Heart right ventricle (tissue), 16 donors: ENCODE data around the gene COL16A1. TPM values are rescaled to one million over a fixed set of nuclear protein-coding genes. Genes with fewer than 3 reads are reported as not detected.

Source experiments
- ATAC-seq, 8 donors: fragments of 200-7000 bp; cut with Tn5 transposase; one replicate each; pipeline ENCODE4 v1.9.1; 2020; ENCODE audit warnings: mild to moderate bottlenecking in 8 of 8, moderate library complexity in 8 of 8, moderate number of reproducible peaks in 1 of 8
- DNase-seq, 2 donors: peaks; one replicate each; pipeline ENCODE4 v3.0.0-alpha.2; 2020
- H3K27ac ChIP-seq, 10 donors: fragments of 200-600 bp; sonication (generic) in 2 of 10; one replicate each; pipeline versions ENCODE4 v1.5.0 to v1.8.0; 2020 to 2022; ENCODE audit warnings: mild to moderate bottlenecking in 3 of 10
- H3K27me3 ChIP-seq, 7 donors: fragments of 200-600 bp; one replicate each; pipeline ENCODE4 v1.8.0; 2021 to 2022; ENCODE audit warnings: mild to moderate bottlenecking in 2 of 7
- H3K36me3 ChIP-seq, 9 donors: fragments of 200-600 bp; sonication (generic) in 1 of 9; one replicate each; pipeline versions ENCODE4 v1.5.0 to v1.8.0; 2020 to 2022; ENCODE audit warnings: mild to moderate bottlenecking in 2 of 9
- H3K4me1 ChIP-seq, 9 donors: fragments of 200-600 bp; sonication (generic) in 1 of 9; one replicate each; pipeline versions ENCODE4 v1.5.0 to v1.8.0; 2020 to 2022; ENCODE audit warnings: mild to moderate bottlenecking in 4 of 9
- H3K4me3 ChIP-seq, 10 donors: fragments of 200-600 bp; sonication (generic) in 2 of 10; one replicate each; pipeline versions ENCODE4 v1.5.0 to v1.8.0; 2020 to 2022; ENCODE audit warnings: mild to moderate bottlenecking in 7 of 10, moderate library complexity in 2 of 10
- H3K9me3 ChIP-seq, 11 donors: fragments of 200-600 bp in 10 of 11; sonication (generic) in 2 of 11; one replicate each; pipeline versions ENCODE4 v1.5.0 to v1.8.0; 2013 to 2022; ENCODE audit warnings: mild to moderate bottlenecking in 2 of 11, control low read depth in 1 of 11, moderate library complexity in 1 of 11
- WGBS, 2 donors: extraction: QIAGEN DNeasy Blood & Tissue Kit; methylation state at CpG; one replicate each; pipeline ENCODE4 v1.1.7; 2013; ENCODE audit warnings: inconsistent platforms in 1 of 2; 5-methylcytosine and 5-hydroxymethylcytosine counted together
- intact Hi-C, 10 donors: fragments of 100-400 bp; cut with DNase I; formaldehyde crosslinking; loops; one replicate each; pipeline versions ENCODE4 v1.11.1 to v1.14.2; 2022
- polyA plus RNA-seq, 2 donors: library from polyadenylated mRNA; stranded (reverse); fragments of 200-250 nt; gene quantifications; one replicate each; pipeline ENCODE4 v1.2.3, GENCODE V29; 2013
- total RNA-seq, 10 donors: library from RNA; stranded (reverse); fragmentation: NEBNext Ultra II Directional in 3 of 10; extraction: Animal tissue kit (Norgen Biotek cat#: 25700) in 3 of 10; gene quantifications; one replicate each; pipeline versions ENCODE4 v1.2.1 to v1.2.4, GENCODE V29; 2021 to 2023
- TF ChIP-seq, protein P1 (sequence below), 9 donors: fragments of 200-600 bp; sonication (generic) in 2 of 9; IDR thresholded peaks; one replicate each; pipeline versions ENCODE4 v1.5.0 to v1.8.0; 2021 to 2022; ENCODE audit warnings: antibody characterized with exemption in 9 of 9, mild to moderate bottlenecking in 5 of 9, moderate library complexity in 1 of 9
- donor health status: Arrhythmogenic right ventricular cardiomyopathy.
- donor health status: ischemic (EF 13 %, LVEDD 7.1; RV severe dilation, severe dysfunction).
- donor health status: healthy with polysubstance abuse.
- donor health status: DM: no; HTN: yes; CAD: no.
- donor health status: DM: no; HTN: no; CAD: no.
- donor health status: ischemic (EF 25% LVEDD 6.9; RV normal size, moderate dysfunction).
- donor health status: ischemic (EF 25% LVEDD 5.7; RV mildly dilated, moderate dysfunction).
- donor health status: healthy.
- donor health status: DM: yes; HTN: yes; CAD: no.
- donor health status: Ischemic cardiomyopathy.
- donor health status: ischemic (EF 35%, LVEDD 5.7; RV mildly dilated, moderate dysfunction).
- donor health status: nonischemic (EF 11% LVEDD 7.7; RV severe dilation, severe dysfunction).
- donor health status: DM: yes; HTN: yes; CAD: no.
- donor health status: PGD.
- donor health status: ischemic (EF 29% LVEDD 5.4; RV normal size, mild dysfunction).
- donor health status: nonischemic (EF 23%, LVEDD 6.1; RV moderate dilation, normal function).

Gene COL16A1
- total and polyA plus RNA-seq, 12 donors: 7.4 to 35.3 (median 16.6) TPM

DNA sequence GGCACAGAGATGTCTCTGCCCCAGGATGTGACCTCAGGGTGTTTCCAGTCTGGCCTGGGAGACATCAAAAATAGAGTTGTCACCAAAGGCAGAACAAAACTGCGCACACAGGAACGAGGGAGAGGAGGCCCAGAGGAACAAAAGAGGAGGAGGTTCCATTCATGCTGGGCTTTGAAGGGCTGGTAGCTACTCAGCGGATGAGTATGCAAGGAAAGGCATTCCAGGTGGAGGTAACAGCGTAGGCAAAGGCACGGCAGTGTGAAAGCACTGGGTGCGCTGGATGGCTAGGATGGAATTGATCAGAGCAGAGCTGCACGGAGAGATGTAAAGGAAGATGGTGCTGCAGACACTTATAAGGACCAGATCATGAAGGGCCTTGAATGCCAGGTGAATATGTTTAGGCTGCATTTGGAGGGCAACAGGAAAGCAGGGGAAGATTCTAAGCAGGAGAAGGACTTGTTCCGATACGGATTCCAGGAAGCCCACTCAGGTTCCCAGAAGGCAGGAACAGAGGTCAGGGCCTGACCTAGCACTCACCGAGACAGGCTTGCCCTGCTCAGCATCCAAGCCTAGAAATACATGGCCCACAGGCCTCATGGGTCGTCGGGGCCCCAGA is 6.3 kb downstream of the COL16A1 start:
- intact Hi-C loops: no loop called here
- H3K27me3 ChIP-seq: no peaks in the 10 kb centered on the region
- WGBS, 2 donors: 89 to 90% methylated on average over 12 of the region's 12 CpGs
- no peak overlapping the region for H3K4me3 ChIP-seq
- ATAC-seq (no peak), DNase-seq (no peak)
- no peak overlapping the region for H3K27ac ChIP-seq
- no peaks in the 10 kb centered on the region for H3K9me3 ChIP-seq
- TF ChIP-seq, protein P1, sequence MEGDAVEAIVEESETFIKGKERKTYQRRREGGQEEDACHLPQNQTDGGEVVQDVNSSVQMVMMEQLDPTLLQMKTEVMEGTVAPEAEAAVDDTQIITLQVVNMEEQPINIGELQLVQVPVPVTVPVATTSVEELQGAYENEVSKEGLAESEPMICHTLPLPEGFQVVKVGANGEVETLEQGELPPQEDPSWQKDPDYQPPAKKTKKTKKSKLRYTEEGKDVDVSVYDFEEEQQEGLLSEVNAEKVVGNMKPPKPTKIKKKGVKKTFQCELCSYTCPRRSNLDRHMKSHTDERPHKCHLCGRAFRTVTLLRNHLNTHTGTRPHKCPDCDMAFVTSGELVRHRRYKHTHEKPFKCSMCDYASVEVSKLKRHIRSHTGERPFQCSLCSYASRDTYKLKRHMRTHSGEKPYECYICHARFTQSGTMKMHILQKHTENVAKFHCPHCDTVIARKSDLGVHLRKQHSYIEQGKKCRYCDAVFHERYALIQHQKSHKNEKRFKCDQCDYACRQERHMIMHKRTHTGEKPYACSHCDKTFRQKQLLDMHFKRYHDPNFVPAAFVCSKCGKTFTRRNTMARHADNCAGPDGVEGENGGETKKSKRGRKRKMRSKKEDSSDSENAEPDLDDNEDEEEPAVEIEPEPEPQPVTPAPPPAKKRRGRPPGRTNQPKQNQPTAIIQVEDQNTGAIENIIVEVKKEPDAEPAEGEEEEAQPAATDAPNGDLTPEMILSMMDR (IDR thresholded peaks at IDR 0.05): no peak
- peaks cover 0 to 27% (median 0%) of the 10 kb centered on the region in 9 donors for H3K36me3 ChIP-seq
- H3K4me1 ChIP-seq: peaks cover 15 to 41% (median 28%) of the 10 kb centered on the region in 9 donors

DNA sequence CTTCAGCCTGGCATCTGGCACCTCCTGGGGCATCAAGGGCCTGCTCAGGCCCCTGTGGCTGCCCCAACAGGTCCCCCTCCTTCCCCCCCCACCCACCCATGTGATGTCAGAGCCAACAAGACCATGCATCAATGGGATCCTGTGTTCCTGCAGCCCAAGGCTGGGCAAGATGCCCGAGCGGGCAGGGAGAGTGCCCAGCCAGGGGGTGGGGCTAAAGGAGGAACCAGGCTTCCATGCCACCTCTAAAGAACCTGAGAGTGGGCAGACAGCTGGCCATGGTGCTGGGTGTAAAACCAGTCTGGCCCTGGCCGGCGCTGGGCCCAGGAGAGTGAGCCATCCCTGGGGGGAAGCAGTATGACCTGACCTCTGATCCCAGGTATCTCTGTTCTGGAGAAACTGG is 7.6 kb downstream of the COL16A1 start:
- no peaks in the 10 kb centered on the region for H3K9me3 ChIP-seq
- no peak overlapping the region for H3K4me3 ChIP-seq
- H3K27ac ChIP-seq: no peak overlapping the region
- H3K27me3 ChIP-seq: no peaks in the 10 kb centered on the region
- DNase-seq: no peak
- peaks cover 0 to 27% (median 0%) of the 10 kb centered on the region in 9 donors for H3K36me3 ChIP-seq
- 86 to 94% methylated on average over 4 of the region's 4 CpGs for WGBS, 2 donors
- H3K4me1 ChIP-seq: peaks cover 10 to 30% (median 16%) of the 10 kb centered on the region in 9 donors
- TF ChIP-seq, protein P1 (IDR thresholded peaks at IDR 0.05): no peak
- intact Hi-C loops: no loop called here
- peak in 5 of 8 donors; percentile 19 to 62 (median 35) for ATAC-seq

DNA sequence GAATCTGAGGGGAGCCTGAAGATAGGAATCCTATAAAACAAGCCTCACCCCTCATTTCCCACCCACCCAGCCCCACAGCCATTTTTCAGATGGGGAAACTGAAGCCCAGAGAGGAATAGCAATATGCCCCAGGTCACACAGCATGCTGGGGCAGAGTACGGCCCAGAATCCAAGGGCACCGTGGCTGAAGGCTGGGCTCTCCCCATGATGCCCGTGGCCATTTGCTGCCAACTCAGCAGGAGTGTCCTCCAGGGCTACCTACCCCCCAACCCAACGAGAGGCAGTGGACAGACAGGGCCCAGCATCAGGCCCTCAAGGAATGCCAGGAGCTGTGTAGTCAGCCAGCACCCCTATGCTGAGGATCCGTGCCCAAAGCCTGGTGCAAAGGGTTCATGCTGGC is 8.5 kb downstream of the COL16A1 start:
- peaks cover 2 to 21% (median 7%) of the 10 kb centered on the region in 9 donors for H3K4me1 ChIP-seq
- intact Hi-C loops: no loop called here
- WGBS, 2 donors: 91 to 95% methylated on average over 5 of the region's 5 CpGs
- no peaks in the 10 kb centered on the region for H3K9me3 ChIP-seq
- no peaks in the 10 kb centered on the region for H3K27me3 ChIP-seq
- TF ChIP-seq, protein P1 (IDR thresholded peaks at IDR 0.05): no peak
- ATAC-seq (no peak), DNase-seq (no peak)
- no peak overlapping the region for H3K4me3 ChIP-seq
- H3K36me3 ChIP-seq: peaks cover 0 to 33% (median 0%) of the 10 kb centered on the region in 9 donors
- H3K27ac ChIP-seq: no peak overlapping the region

DNA sequence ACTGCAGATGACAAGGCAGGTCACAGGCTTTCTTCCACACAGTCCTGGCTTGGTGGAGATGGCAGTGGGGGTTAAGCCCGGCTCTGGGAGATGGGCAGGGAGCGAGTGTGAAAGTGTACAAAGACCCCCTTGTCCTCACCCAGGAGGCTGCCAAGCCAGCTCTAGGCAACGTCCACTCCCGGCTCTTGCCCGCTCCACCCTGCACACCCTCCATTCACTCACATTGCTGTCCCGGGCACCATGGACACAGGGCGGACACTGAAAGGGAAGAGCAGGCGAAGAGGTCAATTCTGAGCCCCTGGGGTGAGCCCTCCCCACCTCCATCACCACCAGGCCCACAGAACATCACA is 8.9 kb downstream of the COL16A1 start:
- Histone ChIP-seq H3K36me3 (peaks cover 0 to 37% (median 0%) of the 10 kb centered on the region in 9 donors), H3K9me3 (no peaks in the 10 kb centered on the region), H3K27me3 (no peaks in the 10 kb centered on the region), H3K27ac (no peak overlapping the region), H3K4me3 (no peak overlapping the region), H3K4me1 (peaks cover 0 to 17% (median 4%) of the 10 kb centered on the region in 9 donors)
- 90 to 92% methylated on average over 8 of the region's 8 CpGs for WGBS, 2 donors
- ATAC-seq (no peak), DNase-seq (no peak)
- TF ChIP-seq, protein P1 (IDR thresholded peaks at IDR 0.05): no peak
- intact Hi-C loops: no loop called here
